Renal cortex interstitium (tissue), 11 donors: ENCODE data around the gene KRTCAP3. TPM values are rescaled to one million over a fixed set of nuclear protein-coding genes. Genes with fewer than 3 reads are reported as not detected.

ENCODE experiments used
- DNase-seq, 11 donors: peaks; one replicate each; pipeline ENCODE4 v3.0.0-alpha.2; 2013; ENCODE audit warnings: low read depth in 9 of 11, low spot score in 4 of 11; ENCODE audit errors: extremely low read depth in 1 of 11
- polyA plus RNA-seq, 3 donors: library from polyadenylated mRNA; unstranded; fragments of 120-200 nt; gene quantifications; one replicate each; pipeline ENCODE4 v1.2.1, GENCODE V29; 2013; ENCODE audit not compliant: insufficient read length in 3 of 3

Gene KRTCAP3
- polyA plus RNA-seq, 3 donors, result 5.1 to 10.8 (median 8.6) TPM

- peak; percentile 88 to 94 (median 91) for DNase-seq
These were observed 13.8 kb upstream of the KRTCAP3 start, which contains the start of gene NRBP1 for GRCh38 chr2:27428213-27428977. TSS of gene NRBP1 (plus strand) at chr2:27428631. CDS start at chr2:27433274, 4,643 bp downstream.

- peak in 10 of 11 donors; percentile 51 to 78 (median 68) for DNase-seq
These were observed 13.1 kb upstream of the KRTCAP3 start for GRCh38 chr2:27428978-27429541.

GRCh38 chr2:27431395-27431794 is 10.8 kb upstream of the KRTCAP3 start:
- DNase-seq, result no peak

GRCh38 chr2:27435628-27436027 is 6.6 kb upstream of the KRTCAP3 start:
- DNase-seq, result no peak

GRCh38 chr2:27441226-27441926 is 805 bp upstream of the KRTCAP3 start:
- no peak for DNase-seq

- DNase-seq, result no peak
These were observed 720 bp downstream of the KRTCAP3 start for GRCh38 chr2:27442920-27443282.

- DNase-seq, result no peak
These were observed 3.0 kb downstream of the KRTCAP3 start for GRCh38 chr2:27445155-27445554.

- no peak for DNase-seq
These were observed 3.4 kb downstream of the KRTCAP3 start for GRCh38 chr2:27445615-27446014.

- no peak for DNase-seq
These were observed 3.9 kb downstream of the KRTCAP3 start for GRCh38 chr2:27446057-27446456.

GRCh38 chr2:27448381-27448780 is 6.2 kb downstream of the KRTCAP3 start:
- DNase-seq, result no peak

GRCh38 chr2:27451095-27451494 is 8.9 kb downstream of the KRTCAP3 start:
- DNase-seq, result no peak

GRCh38 chr2:27453968-27454367 is 11.8 kb downstream of the KRTCAP3 start:
- DNase-seq, result no peak

GRCh38 chr2:27461118-27461517 is 18.9 kb downstream of the KRTCAP3 start:
- DNase-seq, result no peak

GRCh38 chr2:27464443-27464842 is 22.3 kb downstream of the KRTCAP3 start:
- no peak for DNase-seq

GRCh38 chr2:27471961-27472360 is 29.8 kb downstream of the KRTCAP3 start:
- no peak for DNase-seq

GRCh38 chr2:27485496-27485895 is 43.3 kb downstream of the KRTCAP3 start:
- no peak for DNase-seq

- DNase-seq, result peak in 1 of 11 donors; percentile 15
These were observed 46.9 kb downstream of the KRTCAP3 start for GRCh38 chr2:27489118-27489497.

- peak; percentile 95 to 99 (median 98) for DNase-seq
These were observed 47.6 kb downstream of the KRTCAP3 start, which contains the start of gene IFT172 for GRCh38 chr2:27489498-27490397. TSS of gene IFT172 (minus strand) at chr2:27489743. CDS start at chr2:27489653, 90 bp downstream.

GRCh38 chr2:27492557-27492956 is 50.4 kb downstream of the KRTCAP3 start:
- no peak for DNase-seq
